GM12874 (cell line): ENCODE data around the gene PTPN1.

Experiments
- TF ChIP-seq, protein P1 (sequence below): IDR thresholded peaks from 2 replicates; pipeline ENCODE4 v1.5.1; 2011; ENCODE audit warnings: low read depth, mild to moderate bottlenecking, control low read depth, low read length, moderate library complexity; ENCODE audit not compliant: insufficient read depth

Gene PTPN1

DNA sequence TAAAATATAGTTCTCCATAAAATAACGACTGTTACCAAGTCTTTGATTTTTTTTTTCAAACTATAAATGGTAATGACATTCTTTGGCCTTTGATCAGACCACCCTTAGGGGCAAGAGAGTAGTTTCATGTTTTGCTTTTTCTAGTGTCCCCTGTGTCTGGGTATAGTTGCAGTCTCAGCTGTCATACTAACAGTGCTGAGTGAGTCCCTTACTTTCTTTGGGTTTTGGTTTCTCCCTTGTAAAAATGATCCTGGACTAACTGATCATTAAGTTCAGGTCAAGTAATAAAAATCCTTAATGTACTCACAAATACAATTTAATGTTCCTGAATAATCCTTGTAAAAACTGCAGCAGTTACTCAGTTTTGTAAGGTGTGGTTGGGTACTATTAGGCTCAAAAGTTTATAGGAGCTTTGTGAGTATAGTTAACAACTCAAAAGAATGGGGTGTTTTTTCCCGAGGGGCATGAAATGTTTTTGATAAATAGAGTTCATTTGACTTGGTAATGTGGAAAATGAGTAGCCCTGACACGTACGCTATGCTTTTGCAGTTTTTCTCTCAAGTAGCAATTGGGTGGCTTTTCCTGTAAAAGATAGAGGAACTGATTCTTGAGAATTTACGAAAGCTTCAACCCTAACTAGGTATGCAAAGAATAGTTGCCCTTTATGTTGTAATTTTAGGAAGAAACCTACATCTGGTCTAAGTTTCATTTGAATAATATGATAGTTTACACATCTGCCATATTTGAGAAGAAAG is 6.2 kb downstream of the PTPN1 start:
- TF ChIP-seq, protein P1, sequence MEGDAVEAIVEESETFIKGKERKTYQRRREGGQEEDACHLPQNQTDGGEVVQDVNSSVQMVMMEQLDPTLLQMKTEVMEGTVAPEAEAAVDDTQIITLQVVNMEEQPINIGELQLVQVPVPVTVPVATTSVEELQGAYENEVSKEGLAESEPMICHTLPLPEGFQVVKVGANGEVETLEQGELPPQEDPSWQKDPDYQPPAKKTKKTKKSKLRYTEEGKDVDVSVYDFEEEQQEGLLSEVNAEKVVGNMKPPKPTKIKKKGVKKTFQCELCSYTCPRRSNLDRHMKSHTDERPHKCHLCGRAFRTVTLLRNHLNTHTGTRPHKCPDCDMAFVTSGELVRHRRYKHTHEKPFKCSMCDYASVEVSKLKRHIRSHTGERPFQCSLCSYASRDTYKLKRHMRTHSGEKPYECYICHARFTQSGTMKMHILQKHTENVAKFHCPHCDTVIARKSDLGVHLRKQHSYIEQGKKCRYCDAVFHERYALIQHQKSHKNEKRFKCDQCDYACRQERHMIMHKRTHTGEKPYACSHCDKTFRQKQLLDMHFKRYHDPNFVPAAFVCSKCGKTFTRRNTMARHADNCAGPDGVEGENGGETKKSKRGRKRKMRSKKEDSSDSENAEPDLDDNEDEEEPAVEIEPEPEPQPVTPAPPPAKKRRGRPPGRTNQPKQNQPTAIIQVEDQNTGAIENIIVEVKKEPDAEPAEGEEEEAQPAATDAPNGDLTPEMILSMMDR = no peak

DNA sequence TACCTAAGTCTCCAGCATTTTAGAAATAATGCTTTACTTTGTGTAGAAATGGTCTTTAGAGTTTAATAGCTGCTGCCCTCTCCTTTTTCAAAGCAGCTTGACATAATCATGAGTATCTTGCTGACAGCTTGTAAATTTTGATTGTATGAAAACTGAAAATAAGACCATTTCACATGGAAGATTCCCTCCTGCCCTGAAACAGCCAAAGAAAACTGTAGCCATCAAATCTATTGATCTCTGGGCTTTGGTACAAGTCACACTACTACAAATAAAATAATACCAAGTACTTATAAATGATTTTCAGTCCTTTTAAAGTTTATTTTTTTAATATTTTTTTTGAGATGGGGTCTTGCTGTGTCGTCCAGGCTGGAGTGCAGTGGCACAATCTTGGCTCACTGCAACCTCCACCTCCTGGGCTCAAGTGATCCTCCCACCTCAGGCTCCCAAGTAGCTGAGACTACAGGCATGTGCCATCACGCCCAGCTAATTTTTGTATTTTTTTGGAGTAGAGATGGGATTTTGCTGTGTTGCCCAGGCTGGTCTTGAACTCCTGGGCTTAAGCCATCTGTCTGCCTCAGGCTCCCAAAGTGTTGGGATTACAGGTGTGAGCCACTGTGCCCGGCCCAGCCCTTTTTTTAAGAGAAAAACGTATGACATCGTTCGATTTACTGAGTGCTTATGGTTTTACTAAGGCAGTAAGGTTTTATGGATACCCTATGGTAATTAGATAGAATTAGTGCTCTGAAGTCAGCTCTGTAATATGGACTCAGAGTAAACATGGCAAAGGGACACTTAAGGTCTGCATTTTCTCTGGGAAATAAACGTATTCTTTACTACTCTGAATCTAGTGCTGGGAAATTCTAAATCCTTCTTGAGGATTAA is 7.0 kb downstream of the PTPN1 start:
- TF ChIP-seq, protein P1 = no peak

DNA sequence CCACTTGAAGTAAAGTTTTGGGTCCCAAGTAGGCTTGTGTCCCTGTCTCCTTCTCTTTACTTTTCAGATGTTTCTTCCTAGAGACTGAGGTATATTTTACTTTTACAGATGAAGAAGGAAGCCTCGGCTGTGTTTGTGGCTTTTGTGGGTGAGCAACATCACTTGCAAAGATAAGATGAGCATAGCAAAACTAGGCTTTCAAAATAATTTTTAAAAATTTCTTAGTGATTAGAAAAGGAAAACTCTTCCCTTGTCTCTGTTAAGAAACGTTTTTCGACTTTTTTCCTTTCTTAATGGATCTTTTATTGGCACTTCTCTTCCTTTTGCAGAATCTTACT is 7.6 kb downstream of the PTPN1 start:
- TF ChIP-seq, protein P1 = no peak

DNA sequence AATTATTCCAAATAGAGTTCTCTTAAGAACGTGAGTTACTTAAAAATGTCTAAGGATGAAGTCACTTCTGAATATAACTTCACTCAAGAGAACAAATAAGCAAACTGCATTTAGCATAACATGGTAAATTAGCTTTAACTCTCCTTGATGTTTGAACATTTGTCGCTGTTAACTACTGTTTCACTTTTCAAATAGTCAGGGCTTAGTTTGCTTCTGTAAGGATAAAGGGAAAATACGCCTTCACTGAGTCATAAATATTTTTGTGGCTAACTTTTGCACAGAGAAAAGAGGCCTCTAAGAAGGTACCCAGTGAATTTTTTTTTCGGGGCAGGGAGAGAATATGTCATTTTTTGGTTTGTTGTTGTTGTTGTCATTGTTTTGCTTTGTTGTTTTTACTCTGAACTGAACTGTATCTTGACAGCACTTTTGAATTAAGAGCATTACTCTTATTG is 8.1 kb downstream of the PTPN1 start:
- TF ChIP-seq, protein P1 = no peak

DNA sequence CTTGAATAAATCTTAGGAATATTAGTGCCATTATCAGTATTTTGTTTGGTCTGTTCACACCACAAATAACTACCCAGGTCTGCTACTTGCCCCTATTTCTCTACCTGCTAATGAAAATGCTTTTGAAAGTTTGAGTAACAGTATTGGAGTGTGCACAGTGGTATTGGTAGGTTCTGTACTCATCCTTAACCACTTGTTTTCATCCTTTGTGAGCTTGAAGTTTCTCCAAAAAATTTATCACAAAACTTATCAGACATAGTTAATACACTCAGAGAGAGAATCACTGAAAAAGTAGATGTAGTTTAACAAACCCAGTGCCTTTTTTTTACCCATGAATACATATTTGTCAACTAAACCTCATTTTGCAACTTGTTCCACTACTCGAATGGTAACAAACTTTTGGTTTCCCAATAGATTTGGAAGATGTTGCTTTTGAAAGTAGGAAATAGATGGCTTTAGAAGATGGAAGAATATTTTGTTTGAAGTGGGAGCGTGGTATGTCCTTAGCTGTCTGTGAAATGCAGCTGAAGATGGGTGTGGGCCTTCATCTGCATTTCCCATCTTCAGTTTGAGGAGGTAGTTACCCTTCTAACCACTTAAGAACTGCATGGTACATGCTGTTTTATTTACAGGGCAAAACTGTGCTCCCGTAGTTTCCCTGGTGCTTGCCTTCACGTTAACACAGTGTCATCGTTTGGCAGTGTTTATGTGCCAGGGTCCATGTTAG is 9.0 kb downstream of the PTPN1 start:
- TF ChIP-seq, protein P1 = no peak

DNA sequence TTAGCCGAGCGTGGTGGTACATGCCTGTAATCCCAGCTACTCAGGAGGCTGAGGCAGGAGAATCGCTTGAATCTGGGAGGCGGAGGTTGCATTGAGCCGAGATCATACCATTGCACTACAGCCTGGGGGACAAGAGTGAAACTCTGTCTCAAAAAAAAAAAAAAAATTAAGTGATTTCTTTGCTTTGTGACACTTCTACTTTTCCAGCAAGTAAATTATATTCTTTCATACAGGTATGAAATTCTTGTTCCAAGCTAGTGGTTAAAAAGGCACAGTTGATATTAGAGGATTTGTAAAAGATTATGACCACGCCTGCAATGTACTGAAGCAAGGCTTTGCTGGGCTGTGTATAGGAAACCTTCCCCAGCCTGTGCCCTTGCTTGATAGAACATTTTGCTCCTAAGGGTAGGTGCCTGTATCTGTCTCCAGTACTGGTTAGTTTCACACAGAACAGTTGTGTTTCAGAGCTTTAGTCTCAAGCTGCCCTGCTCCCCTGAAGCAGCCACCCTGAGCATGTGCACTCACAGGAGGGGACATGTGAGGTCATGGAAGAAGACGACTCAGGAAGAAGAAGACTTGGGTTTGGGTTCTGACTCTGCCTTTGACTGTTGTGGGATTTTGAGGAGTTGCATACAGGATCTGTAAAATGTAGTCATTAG is 10.2 kb downstream of the PTPN1 start:
- TF ChIP-seq, protein P1 = no peak
